Tibial nerve (tissue), 3 donors: ENCODE results near the gene TSR1.

Experiments
- POLR2A ChIP-seq, 2 donors: fragments of 450-650 bp; IDR thresholded peaks; one replicate each; pipeline ENCODE4 v1.6.1; 2017; ENCODE audit warnings: antibody characterized with exemption in 2 of 2, mild to moderate bottlenecking in 2 of 2, moderate library complexity in 2 of 2
- TF ChIP-seq, protein P1 (sequence below), 5 experiments: fragments of 200-600 bp in 3 of 5; fragments of 450-650 bp in 2 of 5; sonication (generic) in 3 of 5; IDR thresholded peaks; one replicate each; pipeline ENCODE4 v1.5.1; 2016 to 2019; ENCODE audit warnings: antibody characterized with exemption in 5 of 5, mild to moderate bottlenecking in 3 of 5, moderate library complexity in 2 of 5

- TF ChIP-seq POLR2A (IDR thresholded peaks at IDR 0.05): no peak
- TF ChIP-seq, protein P1, sequence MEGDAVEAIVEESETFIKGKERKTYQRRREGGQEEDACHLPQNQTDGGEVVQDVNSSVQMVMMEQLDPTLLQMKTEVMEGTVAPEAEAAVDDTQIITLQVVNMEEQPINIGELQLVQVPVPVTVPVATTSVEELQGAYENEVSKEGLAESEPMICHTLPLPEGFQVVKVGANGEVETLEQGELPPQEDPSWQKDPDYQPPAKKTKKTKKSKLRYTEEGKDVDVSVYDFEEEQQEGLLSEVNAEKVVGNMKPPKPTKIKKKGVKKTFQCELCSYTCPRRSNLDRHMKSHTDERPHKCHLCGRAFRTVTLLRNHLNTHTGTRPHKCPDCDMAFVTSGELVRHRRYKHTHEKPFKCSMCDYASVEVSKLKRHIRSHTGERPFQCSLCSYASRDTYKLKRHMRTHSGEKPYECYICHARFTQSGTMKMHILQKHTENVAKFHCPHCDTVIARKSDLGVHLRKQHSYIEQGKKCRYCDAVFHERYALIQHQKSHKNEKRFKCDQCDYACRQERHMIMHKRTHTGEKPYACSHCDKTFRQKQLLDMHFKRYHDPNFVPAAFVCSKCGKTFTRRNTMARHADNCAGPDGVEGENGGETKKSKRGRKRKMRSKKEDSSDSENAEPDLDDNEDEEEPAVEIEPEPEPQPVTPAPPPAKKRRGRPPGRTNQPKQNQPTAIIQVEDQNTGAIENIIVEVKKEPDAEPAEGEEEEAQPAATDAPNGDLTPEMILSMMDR (IDR thresholded peaks at IDR 0.05): no peak
Measured at GRCh38 chr17:2361010-2361760, 24.9 kb upstream of the TSR1 start.
